SK-N-MC (cell line): ENCODE data around the gene NRP1.

ENCODE experiments used
- DNase-seq: peaks from one replicate; pipeline ENCODE4 v3.0.0-alpha.2; 2011; ENCODE audit warnings: low read depth, low spot score
- H3K27ac ChIP-seq: fragments of 200-600 bp; sonication (generic); 2 replicates; pipeline ENCODE4 v1.5.1; 2016; ENCODE audit warnings: mixed run types
- H3K36me3 ChIP-seq: fragments of 200-600 bp; sonication (generic); 2 replicates; pipeline ENCODE4 v1.6.1; 2017; ENCODE audit warnings: antibody characterized with exemption, low read length, mixed read lengths; ENCODE audit not compliant: insufficient read depth
- H3K4me3 ChIP-seq: fragments of 200-600 bp; sonication (generic); 2 replicates; pipeline ENCODE4 v1.5.1; 2016
- H3K9ac ChIP-seq: fragments of 200-600 bp; sonication (generic); 2 replicates; pipeline ENCODE4 v1.8.0; 2017; ENCODE audit warnings: mixed run types, mixed read lengths; ENCODE audit not compliant: insufficient read length
- H3K9me3 ChIP-seq: fragments of 200-600 bp; sonication (generic); 2 replicates; pipeline ENCODE4 v1.6.1; 2017; ENCODE audit warnings: low read depth, mild to moderate bottlenecking, antibody characterized with exemption, low read length, moderate library complexity, mixed read lengths
- EZH2 ChIP-seq: fragments of 200-600 bp; sonication (generic); IDR thresholded peaks from one replicate; pipeline ENCODE4 v1.6.1; 2017; ENCODE audit warnings: antibody characterized with exemption
- FOXP2 ChIP-seq: optimal IDR thresholded peaks from 2 replicates; pipeline ENCODE3; 2011; ENCODE audit warnings: mild to moderate bottlenecking, moderate library complexity; ENCODE audit not compliant: insufficient read depth; ENCODE audit errors: extremely low read length, control extremely low read depth
- POLR2AphosphoS5 ChIP-seq: IDR thresholded peaks from 2 replicates; pipeline ENCODE4 v1.6.1; 2012; ENCODE audit warnings: mild to moderate bottlenecking, low read depth, low read length, borderline replicate concordance

Gene NRP1

DNA sequence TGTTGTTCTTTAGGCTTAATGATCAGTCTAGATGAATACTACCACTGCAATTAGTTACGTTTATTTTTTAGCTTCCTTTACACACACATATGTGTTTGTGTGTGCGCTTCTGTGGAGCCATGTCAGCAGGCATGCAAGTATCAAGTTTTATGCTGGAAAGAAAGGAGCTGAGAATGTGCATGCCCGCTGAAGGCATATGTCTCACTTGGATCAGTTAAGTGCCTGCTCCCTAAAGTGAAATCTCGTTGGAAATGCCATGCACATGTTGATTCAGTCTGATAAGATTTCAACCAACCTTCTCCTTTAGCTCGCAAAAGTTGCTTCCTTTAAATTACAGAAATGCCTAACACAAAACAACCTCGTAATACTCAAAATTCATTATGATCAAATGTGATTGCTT lies 10.7 kb downstream of the NRP1 start:
- H3K27ac ChIP-seq = no peak overlapping the region
- H3K9ac ChIP-seq = no peak overlapping the region
- no peaks in the 10 kb centered on the region for H3K9me3 ChIP-seq
- TF ChIP-seq EZH2 (no peak), POLR2AphosphoS5 (no peak), FOXP2 (no peak)
- no peak overlapping the region for H3K4me3 ChIP-seq
- 0 out of 2 replicates have a peak, but pooled peaks cover 4% of the 10 kb centered on the region for H3K36me3 ChIP-seq
- no peak for DNase-seq

DNA sequence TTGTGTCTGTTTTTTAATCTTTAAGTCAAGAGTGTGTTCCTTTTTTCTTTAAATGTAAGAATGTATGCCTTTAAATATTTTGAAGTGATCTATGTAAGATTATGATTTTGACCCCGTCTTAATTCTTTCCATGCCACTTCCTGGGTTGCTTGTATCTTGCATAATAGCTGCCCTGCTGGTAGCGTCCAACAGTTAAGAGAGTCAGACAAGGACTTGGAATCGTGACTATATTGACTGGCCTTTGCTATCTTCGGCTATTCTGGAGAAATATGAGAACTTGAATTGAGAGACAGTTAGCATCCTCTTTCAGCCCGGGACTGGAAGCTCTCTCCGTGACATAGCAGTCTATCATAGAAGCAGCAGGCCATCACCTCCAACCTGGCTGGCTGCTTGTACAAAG lies 13.0 kb downstream of the NRP1 start:
- H3K9me3 ChIP-seq = no peaks in the 10 kb centered on the region
- H3K36me3 ChIP-seq = no peaks in the 10 kb centered on the region
- no peak overlapping the region for H3K27ac ChIP-seq
- no peak overlapping the region for H3K4me3 ChIP-seq
- H3K9ac ChIP-seq = no peak overlapping the region
- DNase-seq = no peak
- TF ChIP-seq EZH2 (no peak), FOXP2 (no peak), POLR2AphosphoS5 (no peak)

DNA sequence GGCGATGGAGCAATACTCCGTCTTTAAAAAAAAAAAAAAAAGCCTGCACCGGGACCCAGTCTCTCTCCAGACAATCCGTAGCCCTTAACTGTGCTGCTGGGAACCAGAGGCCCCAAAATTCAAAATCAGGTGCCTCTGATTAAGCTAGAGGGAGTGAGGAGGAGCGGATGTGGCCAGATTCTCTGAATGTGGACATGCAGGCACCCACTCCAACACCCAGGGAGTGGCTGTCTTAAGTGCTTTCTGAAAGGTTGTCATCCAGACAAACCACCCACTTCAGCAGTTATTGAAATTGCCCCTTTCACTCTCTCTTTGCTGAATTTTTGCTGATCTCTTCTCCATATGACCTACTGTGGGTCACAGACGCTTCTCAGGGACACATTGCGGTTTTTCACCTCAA lies 14.2 kb downstream of the NRP1 start:
- Histone ChIP-seq H3K27ac (no peak overlapping the region), H3K36me3 (no peaks in the 10 kb centered on the region), H3K4me3 (no peak overlapping the region), H3K9me3 (no peaks in the 10 kb centered on the region), H3K9ac (no peak overlapping the region)
- DNase-seq = no peak
- TF ChIP-seq POLR2AphosphoS5 (no peak), EZH2 (no peak)

DNA sequence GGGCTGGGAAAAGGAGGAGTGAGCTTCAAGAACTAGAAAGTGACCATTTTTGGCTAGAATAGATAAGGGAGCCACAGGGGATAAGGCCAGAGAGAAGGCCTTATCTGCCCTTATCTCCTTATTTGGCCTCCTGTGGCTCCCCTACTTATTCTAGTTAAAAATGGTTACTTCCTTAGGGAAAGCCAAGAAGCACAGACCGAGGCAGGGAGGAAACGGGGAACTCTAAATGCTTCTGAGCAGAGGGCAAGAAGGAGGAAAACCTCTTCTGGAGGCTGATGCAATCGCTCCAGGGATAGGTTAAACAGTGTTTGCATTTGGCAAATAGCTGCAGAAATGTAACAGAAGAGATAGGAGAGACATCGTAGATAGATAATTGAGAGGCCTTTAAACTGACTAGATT lies 18.6 kb downstream of the NRP1 start:
- DNase-seq = no peak
- TF ChIP-seq EZH2 = no peak
- TF ChIP-seq POLR2AphosphoS5 = no peak
- no peak for TF ChIP-seq FOXP2
- H3K27ac ChIP-seq = peak overlapping the region; percentile 85; the same call in 1 of the 2 replicates
- no peaks in the 10 kb centered on the region for H3K36me3 ChIP-seq
- H3K4me3 ChIP-seq = no peak overlapping the region
- H3K9ac ChIP-seq = no peak overlapping the region
- H3K9me3 ChIP-seq = no peaks in the 10 kb centered on the region

DNA sequence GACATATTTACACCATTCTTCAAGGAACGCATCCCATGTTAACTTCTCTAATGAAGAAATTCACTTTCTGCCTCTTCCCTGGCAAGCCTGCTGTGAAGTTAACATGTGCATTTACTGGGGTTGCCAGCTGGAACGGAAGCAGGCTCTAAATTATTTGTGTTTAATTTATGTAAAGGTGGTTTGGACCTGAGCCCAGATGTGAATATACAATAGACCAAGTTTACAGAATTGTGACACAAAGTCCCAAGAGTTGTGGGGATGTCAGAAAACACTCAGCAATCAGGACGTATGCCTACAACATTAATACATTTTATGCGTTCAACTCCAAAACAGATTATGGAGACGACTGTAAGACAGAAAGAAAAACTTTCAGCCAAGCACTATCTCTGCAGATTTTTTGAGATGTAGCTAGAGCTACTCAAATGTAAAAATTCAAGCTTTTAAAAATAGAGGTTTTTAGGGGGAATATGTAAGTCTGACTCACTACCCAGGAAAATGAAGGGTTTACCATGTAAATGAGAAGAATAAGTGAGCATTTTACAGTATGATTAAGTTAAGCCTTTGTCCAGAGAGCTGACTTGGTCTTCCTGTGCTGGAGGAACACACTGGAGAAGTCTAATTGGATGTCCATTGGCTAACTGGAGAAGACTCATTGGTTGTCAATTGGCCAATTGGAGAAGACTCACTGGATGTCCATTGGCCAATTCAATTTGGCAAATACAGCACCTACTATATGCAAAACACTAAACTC lies 19.5 kb downstream of the NRP1 start:
- Histone ChIP-seq H3K36me3 (no peaks in the 10 kb centered on the region), H3K9ac (no peak overlapping the region), H3K4me3 (peak overlapping the region; percentile 23), H3K9me3 (no peaks in the 10 kb centered on the region), H3K27ac (peak overlapping the region; percentile 85)
- peak; percentile 77 for DNase-seq
- no peak for TF ChIP-seq EZH2
- peak; percentile 76 for TF ChIP-seq FOXP2

DNA sequence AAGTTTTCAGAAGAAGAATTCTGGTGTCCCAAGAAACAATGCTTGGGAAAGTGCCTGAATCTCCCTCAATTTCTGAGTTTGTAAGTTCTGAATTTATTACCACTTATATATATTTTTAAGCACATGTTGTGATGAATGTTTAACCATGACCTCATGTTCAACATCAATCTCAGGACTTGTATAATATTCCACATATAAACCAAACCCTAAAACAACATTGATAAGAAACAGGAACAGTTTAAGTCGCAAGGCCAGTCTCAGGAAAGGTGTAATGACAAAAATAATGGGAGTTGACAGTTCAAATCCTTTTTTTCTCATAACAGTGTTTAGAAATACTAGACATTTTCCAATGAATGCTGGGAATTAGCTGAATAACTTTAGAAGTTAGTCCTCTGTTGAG lies 22.8 kb downstream of the NRP1 start:
- Histone ChIP-seq H3K9ac (no peak overlapping the region), H3K4me3 (no peak overlapping the region), H3K36me3 (no peaks in the 10 kb centered on the region), H3K27ac (no peak overlapping the region), H3K9me3 (no peaks in the 10 kb centered on the region)
- no peak for DNase-seq
- TF ChIP-seq EZH2 = no peak
- no peak for TF ChIP-seq FOXP2
- no peak for TF ChIP-seq POLR2AphosphoS5

DNA sequence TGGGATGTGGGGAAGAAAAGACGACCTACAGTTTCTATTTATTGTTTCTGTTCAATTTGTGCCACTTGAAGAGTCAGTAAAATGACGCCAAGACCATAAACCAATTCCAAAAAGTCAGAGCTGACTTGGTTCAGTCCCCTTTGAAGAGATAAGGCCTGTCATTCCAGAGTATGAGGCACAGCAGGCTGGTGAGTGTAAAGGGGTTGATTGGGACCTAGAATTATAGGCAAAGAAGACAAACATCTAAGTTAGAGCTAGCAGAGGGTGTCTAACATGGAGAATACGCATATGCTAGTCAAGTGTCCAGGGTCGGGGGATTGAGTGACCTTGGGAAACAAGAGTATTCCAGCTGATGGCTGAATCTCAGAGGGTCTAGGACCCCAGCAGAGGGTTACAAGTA lies 23.6 kb downstream of the NRP1 start:
- Histone ChIP-seq H3K36me3 (no peaks in the 10 kb centered on the region), H3K4me3 (no peak overlapping the region), H3K9me3 (no peaks in the 10 kb centered on the region), H3K9ac (no peak overlapping the region), H3K27ac (no peak overlapping the region)
- no peak for TF ChIP-seq POLR2AphosphoS5
- TF ChIP-seq EZH2 = no peak
- no peak for TF ChIP-seq FOXP2
- no peak for DNase-seq

DNA sequence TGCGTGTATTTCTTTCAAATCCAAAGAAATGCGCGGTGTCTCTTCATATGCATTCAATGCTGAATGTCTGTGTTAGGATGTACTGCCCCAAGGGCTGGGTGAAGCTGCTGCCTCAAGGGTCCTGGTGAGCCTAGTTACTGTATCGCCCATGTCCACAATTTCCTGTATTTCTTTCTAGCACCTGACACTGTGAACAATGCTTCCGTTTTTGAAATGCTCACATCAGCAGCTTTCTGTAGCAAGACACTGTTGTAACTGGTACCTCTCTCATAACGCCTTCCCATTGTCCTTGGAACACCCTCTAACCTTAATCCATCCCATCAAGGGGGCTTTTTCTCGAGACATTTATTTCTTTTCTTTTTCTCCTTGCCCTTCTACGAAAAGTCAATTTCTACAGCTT lies 25.1 kb downstream of the NRP1 start:
- no peaks in the 10 kb centered on the region for H3K9me3 ChIP-seq
- no peak overlapping the region for H3K27ac ChIP-seq
- H3K4me3 ChIP-seq = no peak overlapping the region
- TF ChIP-seq FOXP2 (no peak), EZH2 (no peak), POLR2AphosphoS5 (no peak)
- H3K36me3 ChIP-seq = no peaks in the 10 kb centered on the region
- no peak overlapping the region for H3K9ac ChIP-seq
- DNase-seq = no peak

DNA sequence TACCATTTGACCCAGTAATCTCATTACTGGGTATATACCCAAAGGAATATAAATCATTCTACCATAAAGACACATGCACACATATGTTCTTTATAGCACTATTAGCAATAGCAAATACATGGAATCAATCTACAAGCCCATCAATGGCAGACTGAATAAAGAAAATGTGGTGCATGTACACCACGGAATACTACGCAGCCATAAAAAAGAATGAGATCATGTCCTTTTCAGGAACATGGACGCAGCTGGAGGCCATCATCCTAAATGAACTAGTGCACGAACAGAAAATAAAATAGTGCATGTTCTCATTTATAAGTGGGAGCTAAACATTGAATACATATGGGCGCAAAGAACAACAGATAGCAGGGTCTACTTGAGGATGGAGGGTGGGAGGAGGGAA lies 26.6 kb downstream of the NRP1 start:
- DNase-seq = no peak
- H3K9ac ChIP-seq = no peak overlapping the region

More for the DNA sequence above, 26.6 kb downstream of the NRP1 start:
- H3K36me3 ChIP-seq = no peaks in the 10 kb centered on the region
- no peak overlapping the region for H3K4me3 ChIP-seq
- TF ChIP-seq FOXP2 (no peak), EZH2 (no peak), POLR2AphosphoS5 (no peak)
- no peaks in the 10 kb centered on the region for H3K9me3 ChIP-seq
- no peak overlapping the region for H3K27ac ChIP-seq
